Measurements from ENCODE around the gene PXYLP1. TPM values are rescaled to one million over a fixed set of nuclear protein-coding genes. Genes with fewer than 3 reads are reported as not detected.

Gene PXYLP1
- polyA plus RNA-seq, 1 experiment, result 20.0 TPM

GRCh38 chr3:141321109-141321497 is 89.5 kb downstream of the PXYLP1 start:
- DNase-seq (ENCODE audit: low read depth, low spot score), result no peak
- no peak for TF ChIP-seq CTCF (IDR thresholded peaks at IDR 0.05; ENCODE audit: low read depth, low read length)
- Histone ChIP-seq H3K27me3 (ENCODE audit: control insufficient read depth, insufficient read depth, low read length) (no peaks in the 10 kb centered on the region), H3K4me3 (ENCODE audit: low read depth, low read length) (no peak overlapping the region), H3K27ac (ENCODE audit: low read depth, low read length) (no peak overlapping the region), H3K9me3 (ENCODE audit: control insufficient read depth, insufficient read depth, low read length) (peaks cover 10% of the 10 kb centered on the region)
- ChIA-PET POLR2A (no interaction called here), CTCF (interaction anchor here (1.0 kb wide), 1 partner anchor 13 kb away, joined by 3 read pairs; no protein-coding TSS in a partner anchor)

- TF ChIP-seq CTCF (IDR thresholded peaks at IDR 0.05; ENCODE audit: low read depth, low read length), result no peak
- Histone ChIP-seq H3K27me3 (ENCODE audit: control insufficient read depth, insufficient read depth, low read length) (no peaks in the 10 kb centered on the region), H3K27ac (ENCODE audit: low read depth, low read length) (no peak overlapping the region), H3K4me3 (ENCODE audit: low read depth, low read length) (no peak overlapping the region), H3K9me3 (ENCODE audit: control insufficient read depth, insufficient read depth, low read length) (peaks cover 4% of the 10 kb centered on the region)
- DNase-seq (ENCODE audit: low read depth, low spot score), result no peak
- CTCF ChIA-PET, result interaction anchor here (1.0 to 1.8 kb wide), 4 partner anchors 8 to 20 kb away, joined by 3 to 6 read pairs (median 4); no protein-coding TSS in a partner anchor
- POLR2A ChIA-PET, result interaction anchor here (0.5 kb wide), 1 partner anchor 108 kb away, joined by 3 read pairs; no protein-coding TSS in a partner anchor
Observed at GRCh38 chr3:141323936-141324704, 92.5 kb downstream of the PXYLP1 start.

GRCh38 chr3:141326123-141326522 is 94.5 kb downstream of the PXYLP1 start:
- Histone ChIP-seq H3K27ac (ENCODE audit: low read depth, low read length) (no peak overlapping the region), H3K27me3 (ENCODE audit: control insufficient read depth, insufficient read depth, low read length) (no peaks in the 10 kb centered on the region), H3K9me3 (ENCODE audit: control insufficient read depth, insufficient read depth, low read length) (no peaks in the 10 kb centered on the region), H3K4me3 (ENCODE audit: low read depth, low read length) (no peak overlapping the region)
- TF ChIP-seq CTCF (IDR thresholded peaks at IDR 0.05; ENCODE audit: low read depth, low read length), result no peak
- POLR2A ChIA-PET, result interaction anchor here (0.9 kb wide), 1 partner anchor 14 kb away, joined by 3 read pairs; no protein-coding TSS in a partner anchor
- CTCF ChIA-PET, result interaction anchor here (1.0 kb wide), 1 partner anchor 139 kb away, joined by 4 read pairs; no protein-coding TSS in a partner anchor
- no peak for DNase-seq (ENCODE audit: low read depth, low spot score)

GRCh38 chr3:141326626-141327025 is 95.0 kb downstream of the PXYLP1 start:
- POLR2A ChIA-PET, result no interaction called here
- no peak for DNase-seq (ENCODE audit: low read depth, low spot score)
- Histone ChIP-seq H3K27me3 (ENCODE audit: control insufficient read depth, insufficient read depth, low read length) (no peaks in the 10 kb centered on the region), H3K9me3 (ENCODE audit: control insufficient read depth, insufficient read depth, low read length) (no peaks in the 10 kb centered on the region), H3K4me3 (ENCODE audit: low read depth, low read length) (no peak overlapping the region), H3K27ac (ENCODE audit: low read depth, low read length) (no peak overlapping the region)
- CTCF ChIA-PET, result interaction anchor here (1.1 kb wide), 1 partner anchor 18 kb away, joined by 4 read pairs; no protein-coding TSS in a partner anchor
- TF ChIP-seq CTCF (IDR thresholded peaks at IDR 0.05; ENCODE audit: low read depth, low read length), result no peak

Data from AG04450 (cell line).